ENCODE results near the gene CACNA1C.
"Not testable (repeated sequence)": the region's sequence is repeated elsewhere in the genome, so short reads cannot be mapped to it uniquely, and the experiment has no call there.

The CACNA1C gene

GRCh38 chr12:2239381-2239871, 186.6 kb downstream of the CACNA1C start:
- DNase-seq: no peak

GRCh38 chr12:2240390-2240789, 187.6 kb downstream of the CACNA1C start:
- no peak for DNase-seq

GRCh38 chr12:2240984-2241383, 188.2 kb downstream of the CACNA1C start:
- no peak for DNase-seq

DNA sequence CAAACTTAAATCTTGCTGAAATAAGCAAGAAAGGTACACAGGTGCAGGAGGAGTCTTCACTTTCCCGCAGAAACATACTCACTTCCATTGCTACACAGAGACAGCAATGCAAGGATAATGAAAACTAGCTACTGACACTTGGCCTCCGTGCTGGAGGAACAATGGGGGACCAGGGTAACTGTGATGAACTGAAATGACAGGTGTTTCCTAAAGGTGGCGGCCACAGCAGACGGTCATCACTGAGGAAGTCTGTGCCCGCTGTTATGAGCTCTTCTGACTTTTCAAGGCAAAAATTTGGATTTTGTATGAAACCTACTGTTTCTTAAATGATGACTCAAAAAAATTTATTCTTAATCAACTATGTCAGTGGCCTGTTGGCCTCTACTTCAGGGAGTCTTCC, 189.4 kb downstream of the CACNA1C start:
- no peak for DNase-seq

- DNase-seq: no peak
Observed at GRCh38 chr12:2242816-2243215, 190.0 kb downstream of the CACNA1C start.

DNA sequence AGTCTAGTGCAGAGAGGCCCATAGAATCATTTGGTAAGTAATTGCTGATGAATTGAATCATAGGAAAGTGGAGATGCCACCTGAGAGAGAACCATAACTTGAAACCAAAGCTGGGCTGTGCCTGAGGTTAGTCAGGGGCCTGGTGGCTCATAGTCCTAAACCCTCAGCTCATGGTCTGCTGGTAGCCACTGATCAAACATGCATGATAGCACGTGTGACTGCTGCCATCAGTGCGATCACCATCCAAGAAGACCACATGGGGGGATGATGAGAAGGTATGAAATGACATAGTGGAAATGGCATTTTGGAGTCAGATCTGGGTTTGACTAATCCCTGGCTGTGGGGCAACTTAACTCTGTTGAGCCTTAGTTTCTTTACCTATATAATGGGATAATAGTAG, 190.5 kb downstream of the CACNA1C start:
- DNase-seq: peak; percentile 73

DNA sequence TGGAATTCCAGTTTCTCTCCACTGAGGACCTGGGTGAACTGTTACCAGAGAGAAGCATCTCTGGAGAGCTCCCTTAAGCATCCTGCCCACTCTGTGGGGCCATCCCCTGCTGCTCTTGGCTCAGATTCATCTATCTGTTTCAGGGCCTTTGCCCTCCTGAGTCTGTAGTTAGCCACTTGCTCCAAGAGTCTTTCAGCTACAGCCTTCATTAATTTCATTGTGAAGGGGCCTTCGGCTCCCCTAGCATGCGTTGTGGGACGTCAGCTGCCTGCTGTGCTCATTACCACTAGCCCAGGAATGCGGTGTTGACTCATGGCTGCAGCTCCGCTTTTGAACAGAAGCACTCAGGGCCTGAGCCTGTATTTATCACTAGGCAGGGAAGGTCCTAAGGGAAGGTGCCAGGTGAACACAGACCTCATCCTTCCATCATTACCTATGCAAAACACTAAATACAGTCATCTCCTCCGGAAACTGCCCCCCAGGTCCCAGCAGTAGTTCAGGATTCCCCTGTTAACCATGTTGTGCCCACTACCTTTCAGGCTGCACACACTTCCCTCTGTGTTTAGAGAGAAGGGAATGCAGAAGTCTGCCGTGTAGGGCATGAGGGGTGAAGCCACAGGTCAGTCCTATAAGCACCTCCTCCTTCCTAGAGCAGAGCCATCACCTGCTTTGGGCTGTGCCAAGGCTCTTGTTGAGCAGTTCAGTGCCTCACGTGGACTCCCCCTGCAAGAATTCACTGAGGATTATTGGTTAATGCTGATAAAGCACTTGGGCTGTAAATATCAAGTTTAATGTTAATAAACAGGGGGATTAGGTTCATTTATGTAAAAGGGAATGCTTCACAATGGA, 191.4 kb downstream of the CACNA1C start:
- peak; percentile 97 for DNase-seq

GRCh38 chr12:2246358-2246757, 193.6 kb downstream of the CACNA1C start:
- no peak for DNase-seq

GRCh38 chr12:2247120-2247519, 194.3 kb downstream of the CACNA1C start:
- no peak for DNase-seq

- DNase-seq: no peak
Observed at GRCh38 chr12:2247596-2247995, 194.8 kb downstream of the CACNA1C start.

DNA sequence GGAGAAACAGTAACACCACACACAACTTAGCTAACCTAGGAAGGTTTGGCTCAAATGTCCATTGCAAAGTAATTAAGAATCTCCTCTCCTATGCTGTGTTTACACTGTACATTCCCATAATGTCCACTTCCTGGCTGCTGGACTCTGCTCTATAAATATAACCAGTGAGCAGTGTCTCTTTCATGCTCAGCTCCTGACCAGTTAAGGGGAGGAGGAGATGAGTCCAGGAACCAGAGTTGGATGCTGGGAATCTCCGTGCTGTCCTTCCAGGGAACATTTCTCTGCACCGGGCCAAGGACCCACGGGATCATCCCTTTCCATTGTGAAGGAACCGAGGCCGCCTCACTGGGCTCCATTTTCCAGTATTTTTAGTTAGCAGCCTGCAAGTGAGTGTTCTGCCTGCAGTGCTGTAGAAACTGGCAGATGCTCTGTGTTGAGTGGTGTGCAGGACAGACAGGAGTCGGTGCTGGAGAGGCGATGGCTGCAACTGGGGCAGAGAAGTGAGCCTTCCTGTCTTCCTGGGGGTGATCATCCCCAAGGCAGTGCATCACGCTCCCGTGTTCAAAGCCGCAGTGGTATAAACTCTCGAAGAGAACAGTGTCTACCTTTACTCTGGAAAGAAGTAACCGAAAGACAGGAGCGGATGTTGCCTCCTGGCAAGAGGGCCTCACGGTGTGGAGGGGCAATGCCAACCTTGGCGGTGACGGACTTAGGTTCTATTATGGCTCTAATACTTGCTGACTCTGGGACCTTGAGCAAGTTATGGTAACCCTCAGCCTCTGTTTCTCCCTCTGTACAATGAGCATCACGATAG, 195.5 kb downstream of the CACNA1C start:
- DNase-seq: peak; percentile 64

DNA sequence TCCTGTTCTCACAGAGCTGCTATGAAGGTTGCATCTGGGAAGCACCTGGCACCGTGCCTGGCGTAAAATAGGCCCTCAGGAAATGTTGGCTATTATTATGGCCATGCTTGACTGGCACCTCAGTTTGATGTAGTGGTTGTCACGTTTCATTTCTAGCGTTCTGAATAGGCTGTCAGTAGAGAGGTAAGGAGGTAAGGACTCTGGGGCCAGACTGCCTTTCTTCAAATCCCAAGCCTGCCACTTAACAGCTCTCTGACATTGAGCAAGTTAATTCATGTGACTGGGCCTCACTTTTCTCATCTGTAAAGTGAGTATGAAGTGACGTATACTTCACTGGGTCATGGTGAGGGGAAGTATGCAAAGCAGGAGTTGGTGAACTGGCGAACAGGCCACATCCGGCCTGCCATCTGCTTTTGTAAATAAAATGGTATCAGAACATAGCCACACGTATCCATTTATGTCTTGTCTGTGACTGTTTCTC, 196.2 kb downstream of the CACNA1C start:
- peak; percentile 82 for DNase-seq

- peak; percentile 65 for DNase-seq
Observed at GRCh38 chr12:2250797-2251196, 198.0 kb downstream of the CACNA1C start.

- DNase-seq: peak; percentile 77
Observed at GRCh38 chr12:2251526-2252209, 198.9 kb downstream of the CACNA1C start.

DNA sequence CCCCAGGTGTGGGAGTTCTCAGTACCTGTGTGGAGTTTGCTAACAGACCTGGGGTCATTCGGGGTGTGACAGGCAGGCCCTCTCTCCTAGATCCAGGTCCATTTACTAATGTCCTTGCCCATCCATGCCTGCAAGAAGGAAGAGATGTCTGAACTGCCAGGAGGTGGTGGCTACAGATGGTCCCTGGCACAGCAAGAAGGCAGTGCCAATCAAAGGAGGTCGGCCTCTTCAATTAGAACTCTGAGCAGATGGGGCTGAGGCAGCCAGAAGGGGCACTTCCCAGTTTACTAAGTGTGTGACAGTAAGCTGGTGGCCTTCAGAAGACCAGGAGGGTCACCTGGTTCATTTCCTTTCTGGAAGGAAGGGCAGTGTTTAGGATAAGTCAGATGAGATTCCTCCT, 202.5 kb downstream of the CACNA1C start:
- no peak for DNase-seq

DNA sequence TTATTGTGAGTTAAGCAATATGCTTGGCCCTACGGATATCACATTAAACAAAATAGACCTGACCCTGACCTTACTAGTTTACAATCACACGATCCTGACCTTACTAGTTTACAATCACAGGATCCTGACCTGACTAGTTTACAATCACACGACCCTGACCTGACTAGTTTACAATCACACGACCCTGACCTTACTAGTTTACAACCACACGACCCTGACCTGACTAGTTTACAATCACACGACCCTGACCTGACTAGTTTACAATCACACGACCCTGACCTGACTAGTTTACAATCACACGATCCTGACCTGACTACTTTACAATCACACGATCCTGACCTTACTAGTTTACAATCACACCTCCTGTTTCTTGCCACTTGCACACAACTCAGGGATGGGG, 202.9 kb downstream of the CACNA1C start:
- DNase-seq: not testable (repeated sequence)

DNA sequence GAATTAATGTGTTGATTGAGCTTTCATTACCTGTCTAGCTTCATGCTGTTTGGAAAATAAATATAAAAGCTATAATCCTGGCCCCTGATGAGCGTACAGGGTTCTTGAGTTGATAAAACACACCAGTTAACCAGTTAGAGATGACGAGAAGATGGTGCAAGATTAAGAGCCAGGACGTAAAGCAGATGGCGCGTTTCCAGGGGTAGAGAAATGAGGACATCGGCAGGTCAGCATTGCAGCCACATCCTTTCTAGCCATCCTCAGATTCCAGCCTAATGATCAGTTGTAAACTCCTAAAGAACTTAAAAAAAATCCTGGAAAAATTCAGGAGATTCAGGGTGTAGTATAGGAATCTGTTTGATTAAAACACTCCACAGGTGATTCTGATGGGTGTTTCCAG, 203.7 kb downstream of the CACNA1C start:
- DNase-seq: peak; percentile 92

GRCh38 chr12:2256915-2257314, 204.1 kb downstream of the CACNA1C start:
- peak; percentile 86 for DNase-seq

DNA sequence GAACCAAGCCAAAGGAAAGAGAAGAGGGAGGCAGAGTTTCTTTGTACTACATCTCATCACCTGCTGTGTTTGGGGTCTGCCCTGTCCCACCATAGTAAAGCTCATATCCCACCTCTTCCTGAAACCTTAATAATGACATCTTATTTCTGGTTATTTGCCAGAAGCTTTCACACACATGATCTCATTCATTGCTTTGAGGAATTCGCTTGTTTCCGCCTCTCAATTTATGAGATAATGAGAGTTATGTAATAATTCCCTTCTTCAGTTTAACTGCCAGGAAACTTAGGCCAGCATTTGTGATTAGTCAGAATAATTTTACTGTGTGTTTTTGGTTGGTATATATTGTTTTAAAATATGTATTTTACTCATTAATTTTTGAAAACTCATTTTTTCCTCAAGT, 205.2 kb downstream of the CACNA1C start:
- peak; percentile 59 for DNase-seq

DNA sequence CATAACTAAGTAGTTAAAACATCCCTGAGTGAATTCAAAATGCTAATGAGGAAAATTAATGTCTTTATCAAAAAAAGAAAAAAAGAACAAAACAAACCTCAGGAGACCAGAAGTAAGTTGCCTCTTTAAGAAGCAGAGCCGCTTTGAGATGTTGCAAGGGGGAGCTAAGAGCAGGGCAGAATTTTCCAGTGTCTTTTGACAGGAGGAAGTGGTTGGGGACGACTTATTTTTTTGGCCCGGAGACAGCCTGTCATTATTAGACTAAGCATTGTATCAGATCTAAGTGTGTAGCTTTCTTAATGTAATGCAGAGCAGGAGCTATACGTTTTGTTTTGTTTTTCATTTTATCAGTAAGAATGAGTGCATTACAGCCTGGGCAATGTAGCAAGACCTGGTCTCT, 206.6 kb downstream of the CACNA1C start:
- DNase-seq: peak; percentile 60

DNA sequence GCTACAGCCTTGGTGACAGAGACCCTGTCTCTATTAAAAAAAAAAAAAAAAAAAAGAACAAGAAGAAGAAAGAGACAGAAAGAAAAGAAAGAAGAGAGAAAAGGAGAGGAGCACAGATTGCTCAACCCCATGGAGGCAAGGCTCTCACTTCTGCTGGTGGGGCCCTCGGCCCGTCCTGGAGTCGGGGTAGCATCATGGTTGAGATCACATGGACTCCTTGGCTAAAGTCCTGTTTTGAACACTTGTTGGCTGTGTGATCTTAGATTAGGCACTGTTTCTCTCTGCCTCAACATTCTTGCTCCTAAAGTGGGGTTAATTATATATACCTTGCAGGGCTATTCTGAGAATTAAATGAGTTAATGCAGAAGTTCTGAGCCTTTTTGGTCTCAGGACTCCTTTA, 207.7 kb downstream of the CACNA1C start:
- DNase-seq: no peak

DNA sequence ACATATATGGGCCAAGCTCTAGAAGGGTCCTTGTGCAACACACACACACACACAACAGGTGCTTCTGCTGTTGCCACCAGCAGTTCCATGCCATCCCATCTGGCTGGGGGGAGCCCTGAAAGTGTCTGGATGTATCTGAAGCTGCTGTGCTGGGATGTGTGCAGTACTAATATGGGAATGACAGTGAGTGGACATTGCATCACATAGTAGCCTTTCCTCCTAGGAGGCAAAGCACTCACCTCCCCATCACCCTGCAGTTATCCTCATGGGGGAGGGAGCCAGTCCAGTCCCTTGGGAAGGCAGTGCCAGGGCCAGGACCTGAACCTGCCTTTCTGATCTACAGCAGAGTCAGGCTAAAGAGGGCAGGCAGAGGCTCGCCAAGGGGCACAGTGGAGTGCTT, 208.9 kb downstream of the CACNA1C start:
- no peak for DNase-seq

GRCh38 chr12:2262449-2262848, 209.7 kb downstream of the CACNA1C start:
- no peak for DNase-seq
